HG03432 (cell line): Measurements from ENCODE around the gene SGCB.

Experiments used
- ATAC-seq: cut with Tn5 transposase; IDR thresholded peaks from one replicate; pipeline ENCODE4 v1.9.1; 2021; ENCODE audit warnings: mild to moderate bottlenecking, moderate library complexity; ENCODE audit not compliant: unreplicated experiment

Gene SGCB

GRCh38 chr4:52019936-52020657 lies 18.0 kb downstream of the SGCB start, which contains the start of gene LRRC66:
Gene LRRC66 (minus strand): TSS chr4:52020363. CDS start chr4:52017613, 2,750 bp downstream.
- no peak for ATAC-seq

GRCh38 chr4:52017814-52018213 lies 20.3 kb downstream of the SGCB start:
- ATAC-seq: no peak

GRCh38 chr4:52016981-52017380 lies 21.1 kb downstream of the SGCB start:
- no peak for ATAC-seq

- ATAC-seq: no peak
These were observed 22.7 kb downstream of the SGCB start for GRCh38 chr4:52015366-52015765.

- ATAC-seq: no peak
These were observed 23.2 kb downstream of the SGCB start for GRCh38 chr4:52014903-52015302.

GRCh38 chr4:52012651-52013050 lies 25.4 kb downstream of the SGCB start:
- no peak for ATAC-seq

- ATAC-seq: no peak
These were observed 27.1 kb downstream of the SGCB start for GRCh38 chr4:52010986-52011385.

- ATAC-seq: no peak
These were observed 31.2 kb downstream of the SGCB start for GRCh38 chr4:52006887-52007286.

GRCh38 chr4:52005604-52006273 lies 32.4 kb downstream of the SGCB start:
- no peak for ATAC-seq

GRCh38 chr4:52004414-52004813 lies 33.7 kb downstream of the SGCB start:
- ATAC-seq: no peak

- no peak for ATAC-seq
These were observed 36.5 kb downstream of the SGCB start for GRCh38 chr4:52001616-52002015.

GRCh38 chr4:51999250-51999649 lies 38.8 kb downstream of the SGCB start:
- ATAC-seq: no peak

GRCh38 chr4:51998837-51999236 lies 39.3 kb downstream of the SGCB start:
- no peak for ATAC-seq

- no peak for ATAC-seq
These were observed 40.5 kb downstream of the SGCB start for GRCh38 chr4:51997647-51998046.

- no peak for ATAC-seq
These were observed 42.4 kb downstream of the SGCB start for GRCh38 chr4:51995647-51996220.
